NCI-H2107 treated with DMSO at 0.1 percent for 48 hours (cell line): ENCODE data around the gene VSX1.

Experiments
- DNase-seq: peaks from one replicate; lab custom pipeline; 2025; ENCODE audit not compliant: unreplicated experiment; lab: John Stamatoyannopoulos, UW

VSX1 gene

DNA sequence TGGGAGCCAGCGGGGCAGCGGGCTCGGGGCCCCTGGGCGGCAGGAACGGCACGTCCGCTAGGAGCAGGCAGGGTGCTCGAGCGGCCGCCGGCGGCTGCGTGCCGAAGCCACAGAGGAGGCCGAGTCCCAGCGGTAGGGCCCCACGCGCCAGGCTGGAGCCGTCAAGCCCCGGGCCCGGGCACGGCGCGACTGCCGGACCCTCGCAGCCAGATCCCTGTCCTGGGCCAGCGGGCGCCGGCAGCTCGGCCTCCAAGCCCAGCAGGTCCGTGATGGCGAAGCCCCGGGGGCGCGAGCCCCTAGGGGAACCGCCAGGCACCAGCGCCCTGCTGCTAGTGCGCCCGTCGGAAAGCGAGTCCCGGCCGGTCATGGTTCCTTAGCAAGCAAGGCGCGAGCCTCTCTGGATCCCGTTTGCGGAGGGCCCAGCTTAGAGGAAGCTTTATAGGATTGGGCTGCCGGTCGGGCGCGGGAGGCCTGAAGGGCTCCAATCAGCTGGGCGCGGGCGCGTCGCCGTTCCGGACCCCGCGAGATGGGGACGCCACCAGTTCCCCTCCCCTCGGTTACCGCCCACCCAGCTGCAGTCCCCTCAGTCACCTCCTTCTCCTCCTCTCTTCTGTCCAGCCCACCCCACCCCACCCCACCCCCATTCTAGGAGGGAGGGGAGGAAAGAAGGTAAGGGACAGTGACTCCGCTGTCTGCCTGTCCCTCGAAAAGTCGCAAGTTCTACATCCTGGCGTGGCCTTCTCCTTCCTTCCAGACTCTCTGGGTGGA is at the start of gene VSX1:
Gene VSX1 (minus strand): TSS at position 412 of the 768 bp plus-strand sequence. CDS start 45 bp downstream, at position 367.
- no peak for DNase-seq

GRCh38 chr20:25129908-25130307 is 48.0 kb upstream of the VSX1 start:
- DNase-seq = no peak

GRCh38 chr20:25129428-25129827 is 47.5 kb upstream of the VSX1 start:
- no peak for DNase-seq

- DNase-seq = no peak
Measured at GRCh38 chr20:25128649-25129048, 46.7 kb upstream of the VSX1 start.

- DNase-seq = no peak
Measured at GRCh38 chr20:25127761-25128537, 46.0 kb upstream of the VSX1 start.

- no peak for DNase-seq
Measured at GRCh38 chr20:25126204-25127029, 44.5 kb upstream of the VSX1 start.

- DNase-seq = no peak
Measured at GRCh38 chr20:25125636-25126035, 43.7 kb upstream of the VSX1 start.

GRCh38 chr20:25120920-25121319 is 39.0 kb upstream of the VSX1 start:
- DNase-seq = no peak

GRCh38 chr20:25120457-25120856 is 38.5 kb upstream of the VSX1 start:
- no peak for DNase-seq

DNA sequence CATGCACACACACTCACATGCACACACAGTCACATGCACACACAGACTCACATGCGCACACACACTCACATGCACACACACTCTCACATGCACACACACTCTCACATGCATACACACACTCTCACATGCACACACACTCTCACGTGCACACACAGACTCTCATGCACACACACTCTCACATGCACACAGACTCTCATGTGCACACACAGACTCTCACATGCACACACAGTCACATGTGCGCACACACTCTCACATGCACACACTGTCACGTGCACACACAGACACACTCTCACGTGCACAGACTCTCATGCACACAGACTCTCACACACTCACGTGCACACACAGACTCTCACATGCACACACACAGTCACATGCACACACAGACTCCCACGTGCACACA is 36.6 kb upstream of the VSX1 start:
- no peak for DNase-seq

DNA sequence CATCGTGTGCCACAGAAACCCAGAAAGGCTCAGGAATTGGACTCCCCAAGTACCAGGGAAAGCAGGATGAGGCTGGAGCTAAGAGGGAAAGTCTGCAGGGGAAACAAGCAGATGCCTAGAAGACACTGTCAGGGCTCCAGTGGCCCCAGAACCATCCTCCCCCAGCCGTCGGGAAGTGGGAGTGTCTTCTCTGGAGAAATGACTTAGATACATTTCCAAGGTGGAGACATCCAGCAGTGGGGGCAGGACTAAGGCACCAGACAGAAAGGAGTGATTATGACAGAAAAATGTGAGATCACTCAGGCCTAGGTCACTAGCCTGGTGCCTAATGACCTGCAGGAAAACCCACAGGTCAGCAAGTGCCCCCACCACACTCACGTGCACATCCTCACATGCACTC is 36.0 kb upstream of the VSX1 start:
- no peak for DNase-seq

- DNase-seq = no peak
Measured at GRCh38 chr20:25116739-25117458, 35.0 kb upstream of the VSX1 start.

GRCh38 chr20:25103526-25103925 is 21.6 kb upstream of the VSX1 start:
- no peak for DNase-seq

GRCh38 chr20:25100914-25101313 is 19.0 kb upstream of the VSX1 start:
- no peak for DNase-seq

DNA sequence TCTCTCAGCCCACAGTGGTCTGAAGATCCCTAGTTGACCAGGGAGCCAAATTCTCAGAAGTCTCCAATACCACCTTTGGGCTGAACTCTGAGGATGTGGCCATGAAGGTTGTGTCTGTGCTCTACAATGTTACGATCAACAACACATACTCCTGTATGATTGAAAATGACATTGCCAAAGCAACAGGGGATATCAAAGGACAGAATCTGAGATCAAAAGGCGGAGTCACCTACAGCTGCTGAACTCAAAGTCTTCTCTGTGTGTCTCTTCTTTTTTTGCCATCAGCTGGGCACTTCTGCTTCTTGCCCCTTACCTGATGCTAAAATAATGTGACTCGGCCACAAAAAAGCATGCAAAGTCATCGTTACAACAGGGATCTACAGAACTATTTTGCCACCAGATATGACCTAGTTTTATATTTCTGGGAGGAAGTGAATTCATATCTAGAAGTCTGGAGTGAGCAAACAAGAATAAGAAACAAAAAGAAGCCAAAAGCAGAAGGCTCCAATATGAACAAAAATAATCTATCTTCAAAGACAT is 17.7 kb upstream of the VSX1 start:
- DNase-seq = no peak

DNA sequence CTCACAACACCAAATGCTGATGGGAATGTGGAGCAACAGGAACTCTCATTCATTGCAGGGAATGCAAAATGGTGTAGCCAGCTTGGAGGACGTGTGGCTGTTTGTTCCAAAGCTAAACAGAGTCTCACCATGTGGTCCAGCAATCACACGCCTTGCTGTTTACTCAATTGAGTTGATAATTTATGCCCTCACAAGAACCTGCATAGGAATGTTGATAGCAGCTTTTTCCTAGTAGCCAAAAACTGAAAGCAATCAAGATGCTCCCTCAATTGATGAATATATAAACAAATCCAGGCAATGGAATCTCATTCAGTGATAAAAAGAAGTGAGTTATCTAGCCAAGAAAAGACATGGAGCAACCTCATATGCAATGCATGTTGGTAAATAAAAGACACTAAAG is 15.6 kb upstream of the VSX1 start:
- no peak for DNase-seq

GRCh38 chr20:25090492-25091429 is 8.8 kb upstream of the VSX1 start:
- peak; percentile 42 for DNase-seq

- DNase-seq = no peak
Measured at GRCh38 chr20:25089662-25090061, 7.7 kb upstream of the VSX1 start.

GRCh38 chr20:25089096-25089495 is 7.2 kb upstream of the VSX1 start:
- DNase-seq = no peak

GRCh38 chr20:25088267-25088666 is 6.3 kb upstream of the VSX1 start:
- no peak for DNase-seq
